Ovary (tissue), 3 donors: Measurements from ENCODE around the gene FOXC2.

Experiments used
- EP300 ChIP-seq: sonication (generic); formaldehyde crosslinking; IDR thresholded peaks from one replicate; pipeline ENCODE4 v1.6.1; 2017; ENCODE audit warnings: antibody characterized with exemption
- TF ChIP-seq, protein P1 (sequence below), 3 donors: fragments of 450-650 bp in 2 of 3; fragments of 200-600 bp in 1 of 3; IDR thresholded peaks; one replicate each; pipeline versions ENCODE4 v1.5.1 to v1.8.0; 2016 to 2022; ENCODE audit warnings: antibody characterized with exemption in 3 of 3, mild to moderate bottlenecking in 1 of 3
- donor health status: DM: no; HTN: no; CAD: no.

DNA sequence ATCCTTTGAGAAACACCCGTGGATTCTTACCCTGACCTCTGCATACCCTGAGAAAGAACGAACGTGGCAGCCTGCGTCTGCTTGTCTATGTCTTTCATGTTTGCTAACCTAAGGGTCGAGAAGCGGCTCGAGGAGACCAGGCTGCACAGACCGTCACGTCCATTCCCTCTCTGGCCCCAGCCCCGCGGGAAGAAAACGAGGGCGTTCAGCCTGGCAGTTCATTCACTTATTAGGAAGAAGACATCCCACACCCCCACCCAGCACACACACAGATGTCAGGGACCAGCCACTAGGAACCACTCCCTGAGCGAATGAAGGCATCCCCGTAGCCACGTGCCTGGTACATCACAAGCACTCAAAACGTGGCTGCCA, 10.9 kb upstream of the FOXC2 start:
- TF ChIP-seq, protein P1, sequence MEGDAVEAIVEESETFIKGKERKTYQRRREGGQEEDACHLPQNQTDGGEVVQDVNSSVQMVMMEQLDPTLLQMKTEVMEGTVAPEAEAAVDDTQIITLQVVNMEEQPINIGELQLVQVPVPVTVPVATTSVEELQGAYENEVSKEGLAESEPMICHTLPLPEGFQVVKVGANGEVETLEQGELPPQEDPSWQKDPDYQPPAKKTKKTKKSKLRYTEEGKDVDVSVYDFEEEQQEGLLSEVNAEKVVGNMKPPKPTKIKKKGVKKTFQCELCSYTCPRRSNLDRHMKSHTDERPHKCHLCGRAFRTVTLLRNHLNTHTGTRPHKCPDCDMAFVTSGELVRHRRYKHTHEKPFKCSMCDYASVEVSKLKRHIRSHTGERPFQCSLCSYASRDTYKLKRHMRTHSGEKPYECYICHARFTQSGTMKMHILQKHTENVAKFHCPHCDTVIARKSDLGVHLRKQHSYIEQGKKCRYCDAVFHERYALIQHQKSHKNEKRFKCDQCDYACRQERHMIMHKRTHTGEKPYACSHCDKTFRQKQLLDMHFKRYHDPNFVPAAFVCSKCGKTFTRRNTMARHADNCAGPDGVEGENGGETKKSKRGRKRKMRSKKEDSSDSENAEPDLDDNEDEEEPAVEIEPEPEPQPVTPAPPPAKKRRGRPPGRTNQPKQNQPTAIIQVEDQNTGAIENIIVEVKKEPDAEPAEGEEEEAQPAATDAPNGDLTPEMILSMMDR (IDR thresholded peaks at IDR 0.05), result no peak
- no peak for TF ChIP-seq EP300
